GM19193 (cell line): ENCODE results near the gene METTL16.

ENCODE experiments used
- POLR2A ChIP-seq: IDR thresholded peaks from 4 replicates; pipeline ENCODE4 v1.6.1; 2011; ENCODE audit not compliant: insufficient read depth, insufficient read length; ENCODE audit errors: extremely low read depth

METTL16 gene

GRCh38 chr17:2406903-2407790, 104.5 kb downstream of the METTL16 start:
- no peak for TF ChIP-seq POLR2A

DNA sequence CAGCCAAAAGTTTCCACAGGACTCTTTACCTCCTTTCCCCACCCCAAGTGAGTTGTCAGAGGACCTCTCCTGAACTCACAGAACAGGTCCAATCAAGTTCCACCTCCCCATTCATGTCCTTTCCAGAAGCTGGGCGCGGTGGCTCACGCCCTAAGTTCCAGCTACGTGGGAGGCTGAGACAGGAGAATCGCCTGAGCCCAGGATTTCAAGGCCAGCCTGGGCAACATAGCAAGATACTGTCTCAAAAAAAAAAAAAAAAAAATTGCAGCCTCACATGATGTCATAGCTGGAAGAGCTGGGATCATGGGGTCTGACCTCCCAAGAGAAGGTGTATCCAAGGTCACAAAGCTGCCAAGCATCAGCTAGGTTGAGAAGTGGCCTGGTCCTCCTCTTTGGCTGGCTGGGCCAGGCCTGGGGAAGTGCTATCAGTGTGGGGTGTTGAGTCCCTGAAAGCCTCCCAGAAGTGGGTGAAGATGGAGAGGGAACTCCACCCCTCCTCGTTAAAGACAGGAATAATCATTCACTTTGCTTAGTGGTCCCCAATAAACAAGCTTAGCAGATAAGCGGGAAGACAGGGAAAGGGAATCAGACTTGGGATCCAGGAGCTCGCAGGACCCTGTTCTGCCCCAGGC, 105.3 kb downstream of the METTL16 start:
- TF ChIP-seq POLR2A = no peak

DNA sequence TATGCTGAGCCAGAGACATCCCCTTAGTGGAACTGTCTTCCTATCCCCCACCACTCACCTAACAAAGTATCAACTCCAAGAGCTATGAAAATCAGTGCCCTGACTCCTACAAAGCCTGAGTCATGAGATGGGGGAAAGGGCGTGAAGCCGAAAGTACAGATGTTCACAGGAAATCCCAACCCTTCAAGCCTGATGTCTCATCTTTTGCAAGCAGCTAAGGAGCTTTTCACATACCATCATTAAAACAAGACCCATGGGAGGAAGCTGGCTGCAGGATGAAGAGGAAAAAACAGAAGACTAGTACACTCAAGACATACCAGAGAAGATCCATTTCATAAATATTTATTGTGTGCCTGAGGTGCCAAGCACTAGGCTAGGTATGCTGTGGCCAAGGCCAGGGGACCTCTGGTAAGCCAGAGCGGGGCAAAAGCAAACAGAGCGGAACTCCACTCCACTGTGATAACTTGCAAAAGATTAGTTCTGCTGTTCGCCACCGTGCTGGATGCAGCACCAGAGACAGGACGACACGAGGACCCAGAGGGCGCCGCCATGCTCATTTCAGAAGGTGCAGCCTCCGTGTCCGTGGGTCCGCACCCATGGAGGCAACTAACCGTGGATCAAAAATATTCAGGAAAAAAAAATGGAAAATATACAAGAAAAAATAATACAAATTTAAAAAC, 106.3 kb downstream of the METTL16 start:
- TF ChIP-seq POLR2A = no peak

GRCh38 chr17:2403044-2403443, 108.6 kb downstream of the METTL16 start:
- TF ChIP-seq POLR2A = no peak

DNA sequence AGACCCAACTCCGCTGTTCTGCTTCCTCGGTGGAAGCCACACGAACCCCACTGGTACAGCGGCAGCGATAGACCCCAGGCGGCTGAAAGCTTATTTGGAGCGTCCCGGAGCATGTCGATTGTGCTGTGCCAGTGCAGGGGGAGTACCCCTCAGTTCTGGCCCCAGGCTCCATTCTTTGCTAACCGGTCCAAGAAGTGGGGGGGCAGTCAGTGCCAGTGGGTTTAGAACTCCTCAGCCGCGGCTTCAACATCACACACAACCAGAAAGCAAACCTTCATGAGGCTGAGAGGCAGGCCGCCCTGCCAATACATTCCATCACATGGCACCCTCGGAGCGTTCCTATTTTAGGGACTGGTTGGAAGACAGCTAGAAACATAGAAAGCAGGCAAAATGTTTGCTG, 109.1 kb downstream of the METTL16 start:
- no peak for TF ChIP-seq POLR2A

GRCh38 chr17:2401426-2402221, 110.1 kb downstream of the METTL16 start:
- peak; percentile 18 for TF ChIP-seq POLR2A

GRCh38 chr17:2400877-2401425, 110.7 kb downstream of the METTL16 start, which contains the start of gene MNT:
MNT (minus strand) TSS chr17:2401060; CDS start chr17:2400712, 348 bp downstream.
- peak; percentile 67 for TF ChIP-seq POLR2A

GRCh38 chr17:2400474-2400866, 111.2 kb downstream of the METTL16 start:
- TF ChIP-seq POLR2A = no peak

- TF ChIP-seq POLR2A = peak; percentile 74
These were observed 111.9 kb downstream of the METTL16 start for GRCh38 chr17:2399572-2400473.

GRCh38 chr17:2398655-2399571, 112.8 kb downstream of the METTL16 start:
- TF ChIP-seq POLR2A = no peak

- no peak for TF ChIP-seq POLR2A
These were observed 113.5 kb downstream of the METTL16 start for GRCh38 chr17:2398182-2398581.
